ENCODE measurements around the gene ARHGAP26. TPM values are rescaled to one million over a fixed set of nuclear protein-coding genes. Genes with fewer than 3 reads are reported as not detected.

Gene ARHGAP26
- total RNA-seq, 1 donor, result 1.7 TPM

- TF ChIP-seq CTCF (IDR thresholded peaks at IDR 0.05; ENCODE audit: insufficient read depth, low read depth, low read length), result no peak
- no peak overlapping the region for H3K4me3 ChIP-seq (ENCODE audit: low read depth, low read length)
- DNase-seq (ENCODE audit: low read depth), result peak; percentile 45
These were observed 377.2 kb downstream of the ARHGAP26 start for GRCh38 chr5:143147383-143147782.

- no peak overlapping the region for H3K4me3 ChIP-seq (ENCODE audit: low read depth, low read length)
- no peak for TF ChIP-seq CTCF (IDR thresholded peaks at IDR 0.05; ENCODE audit: insufficient read depth, low read depth, low read length)
- peak; percentile 93 for DNase-seq (ENCODE audit: low read depth)
These were observed 377.7 kb downstream of the ARHGAP26 start for GRCh38 chr5:143147902-143148301.

GRCh38 chr5:143148771-143149170, 378.6 kb downstream of the ARHGAP26 start:
- DNase-seq (ENCODE audit: low read depth), result peak; percentile 89
- no peak for TF ChIP-seq CTCF (IDR thresholded peaks at IDR 0.05; ENCODE audit: insufficient read depth, low read depth, low read length)
- no peak overlapping the region for H3K4me3 ChIP-seq (ENCODE audit: low read depth, low read length)

- no peak for TF ChIP-seq CTCF (IDR thresholded peaks at IDR 0.05; ENCODE audit: insufficient read depth, low read depth, low read length)
- no peak overlapping the region for H3K4me3 ChIP-seq (ENCODE audit: low read depth, low read length)
These were observed 379.6 kb downstream of the ARHGAP26 start for GRCh38 chr5:143149759-143150158.

GRCh38 chr5:143151056-143151700, 381.0 kb downstream of the ARHGAP26 start:
- no peak overlapping the region for H3K4me3 ChIP-seq (ENCODE audit: low read depth, low read length)
- DNase-seq (ENCODE audit: low read depth), result no peak
- no peak for TF ChIP-seq CTCF (IDR thresholded peaks at IDR 0.05; ENCODE audit: insufficient read depth, low read depth, low read length)

More at GRCh38 chr5:143149759-143150158, 379.6 kb downstream of the ARHGAP26 start:
- DNase-seq (ENCODE audit: low read depth), result no peak

- no peak for DNase-seq (ENCODE audit: low read depth)
- TF ChIP-seq CTCF (IDR thresholded peaks at IDR 0.05; ENCODE audit: insufficient read depth, low read depth, low read length), result no peak
- no peak overlapping the region for H3K4me3 ChIP-seq (ENCODE audit: low read depth, low read length)
These were observed 382.3 kb downstream of the ARHGAP26 start for GRCh38 chr5:143152445-143152844.
